HCT116 (cell line): ENCODE measurements around the gene GP1BA. TPM values are rescaled to one million over a fixed set of nuclear protein-coding genes. Genes with fewer than 3 reads are reported as not detected.

Experiments
- ATAC-seq: fragments of 200-7000 bp; cut with Tn5 transposase; 2 replicates; pipeline ENCODE4 v1.9.1; 2020; ENCODE audit warnings: mild to moderate bottlenecking, moderate library complexity
- BruUV-seq: library from RNA; stranded (reverse); fragments of 400-500 nt; replicated peaks from 2 replicates; lab custom pipeline; 2021; lab: Mats Ljungman, UMichigan
- CTCF ChIA-PET: fragments of 300-600 bp; sonication (Branson Sonifier 250); formaldehyde crosslinking; loops from one replicate; lab custom pipeline; 2021; ENCODE audit warnings: antibody characterized with exemption; lab: Charles Lee
- POLR2A ChIA-PET: fragments of 300-600, 350-600 bp; sonication (Branson Sonifier 250); formaldehyde crosslinking; loops from one replicate; lab custom pipeline; 2021; ENCODE audit warnings: antibody characterized with exemption; lab: Charles Lee
- RAD21 ChIA-PET, 2 experiments: fragments of 300-600 bp; sonication (Branson Sonifier 250); formaldehyde crosslinking; loops; one replicate each; lab custom pipeline; 2023; ENCODE audit warnings: low total read pairs in 2 of 2; ENCODE audit not compliant: uncharacterized antibody in 2 of 2, unreplicated experiment in 2 of 2, low non-redundant PET in 1 of 2; lab: Charles Lee
- DNase-seq: peaks from one replicate; pipeline ENCODE4 v3.0.0-alpha.2; 2010; ENCODE audit warnings: low read depth, low spot score
- H2AFZ ChIP-seq: fragments of 200-600 bp; shearing (Covaris generic), sonication (generic); 2 replicates; pipeline ENCODE4 v1.6.1; 2017; ENCODE audit warnings: low read depth, mixed run types, mixed read lengths, antibody characterized with exemption, low read length; ENCODE audit not compliant: poor library complexity, severe bottlenecking
- H3K27ac ChIP-seq: 2 replicates; pipeline ENCODE4 v1.5.1; 2012; ENCODE audit warnings: low read depth, low read length
- H3K27me3 ChIP-seq: fragments of 200-600 bp; sonication (generic); 2 replicates; pipeline ENCODE4 v1.6.1; 2016; ENCODE audit warnings: mixed run types, low read length, mixed read lengths; ENCODE audit not compliant: insufficient read depth
- H3K36me3 ChIP-seq, 2 experiments: fragments of 200-500 bp in 1 of 2; fragments of 200-600 bp in 1 of 2; sonication (Bioruptor generic) in 1 of 2; sonication (generic) in 1 of 2; 2 replicates each; pipeline versions ENCODE4 v1.5.1 to v1.6.1; 2014 to 2016; ENCODE audit warnings: low read length in 2 of 2, inconsistent platforms in 1 of 2, mixed read lengths in 1 of 2, mixed run types in 1 of 2; ENCODE audit not compliant: insufficient read depth in 2 of 2, control insufficient read depth in 1 of 2
- H3K4me1 ChIP-seq, 2 experiments: fragments of 200-600 bp in 1 of 2; sonication (generic) in 1 of 2; 2 replicates each; pipeline versions ENCODE4 v1.5.1 to v1.6.1; 2012 to 2017; ENCODE audit warnings: low read length in 2 of 2, inconsistent platforms in 1 of 2, mild to moderate bottlenecking in 1 of 2, mixed read lengths in 1 of 2, mixed run types in 1 of 2, moderate library complexity in 1 of 2; ENCODE audit not compliant: insufficient read depth in 2 of 2, control insufficient read depth in 1 of 2
- H3K4me2 ChIP-seq: fragments of 200-600 bp; sonication (generic); 2 replicates; pipeline ENCODE4 v1.6.1; 2017; ENCODE audit warnings: mixed run types, low read length, mixed read lengths
- H3K4me3 ChIP-seq, 2 experiments: fragments of 200-600 bp in 1 of 2; sonication (generic) in 1 of 2; replicated peaks in 1 of 2; 2 replicates each; pipeline ENCODE4 v1.5.1; 2011 to 2016; ENCODE audit warnings: low read length in 2 of 2, control low read depth in 1 of 2, low read depth in 1 of 2, mild to moderate bottlenecking in 1 of 2, mixed read lengths in 1 of 2, mixed run types in 1 of 2
- H3K79me2 ChIP-seq: fragments of 200-600 bp; sonication (generic); 2 replicates; pipeline ENCODE4 v1.6.1; 2017; ENCODE audit warnings: mild to moderate bottlenecking, mixed run types, low read length, moderate library complexity, mixed read lengths; ENCODE audit not compliant: insufficient read depth
- H3K9ac ChIP-seq: fragments of 200-600 bp; sonication (generic); 2 replicates; pipeline ENCODE4 v1.6.1; 2016; ENCODE audit warnings: low read length, mixed read lengths
- H3K9me2 ChIP-seq: fragments of 200-600 bp; sonication (generic), shearing (Covaris generic); 2 replicates; pipeline ENCODE4 v1.6.1; 2017; ENCODE audit warnings: mixed run types, mild to moderate bottlenecking, moderate library complexity; ENCODE audit not compliant: insufficient read depth
- H3K9me3 ChIP-seq, 2 experiments: fragments of 200-500 bp in 1 of 2; fragments of 200-600 bp in 1 of 2; sonication (Bioruptor generic) in 1 of 2; sonication (generic) in 1 of 2; 2 replicates each; pipeline ENCODE4 v1.6.1; 2014 to 2017; ENCODE audit warnings: low read length in 2 of 2, mixed read lengths in 2 of 2, inconsistent platforms in 1 of 2, low read depth in 1 of 2, mild to moderate bottlenecking in 1 of 2, mixed run types in 1 of 2, moderate library complexity in 1 of 2; ENCODE audit not compliant: control insufficient read depth in 1 of 2, insufficient read depth in 1 of 2
- H4K20me1 ChIP-seq: fragments of 200-600 bp; sonication (generic), shearing (Covaris generic); 2 replicates; pipeline ENCODE4 v1.6.1; 2017; ENCODE audit warnings: mixed run types, mild to moderate bottlenecking, moderate library complexity; ENCODE audit not compliant: insufficient read depth
- CBX3 ChIP-seq: IDR thresholded peaks from 2 replicates; pipeline ENCODE4 v1.6.1; 2012; ENCODE audit warnings: low read depth
- CEBPB ChIP-seq: IDR thresholded peaks from 2 replicates; pipeline ENCODE4 v1.6.1; 2012; ENCODE audit warnings: low read depth
- CTCF ChIP-seq, 3 experiments: fragments of 200-600 bp in 1 of 3; sonication (generic) in 1 of 3; IDR thresholded peaks in 2 of 3; conservative IDR thresholded peaks in 1 of 3; 2 replicates each; pipeline ENCODE4 v1.5.1; 2012 to 2017; ENCODE audit warnings: low read depth in 2 of 3, low read length in 2 of 3, antibody characterized with exemption in 1 of 3, borderline replicate concordance in 1 of 3, control low read depth in 1 of 3, mild to moderate bottlenecking in 1 of 3, mixed read lengths in 1 of 3, mixed run types in 1 of 3, moderate library complexity in 1 of 3; ENCODE audit not compliant: insufficient read depth in 1 of 3
- EGR1 ChIP-seq: IDR thresholded peaks from 2 replicates; pipeline ENCODE4 v1.6.1; 2012; ENCODE audit warnings: low read depth
- EZH2phosphoT487 ChIP-seq: fragments of 200-600 bp; IDR thresholded peaks from 2 replicates; pipeline ENCODE4 v1.6.1; 2018; ENCODE audit warnings: antibody characterized with exemption, borderline replicate concordance
- JUND ChIP-seq: IDR thresholded peaks from 2 replicates; pipeline ENCODE4 v1.6.1; 2012
- MAX ChIP-seq: IDR thresholded peaks from 2 replicates; pipeline ENCODE4 v1.6.1; 2012
- POLR2A ChIP-seq: IDR thresholded peaks from 2 replicates; pipeline ENCODE4 v1.7.0; 2011; ENCODE audit warnings: borderline replicate concordance; ENCODE audit not compliant: insufficient read depth, insufficient read length; ENCODE audit errors: extremely low read depth
- POLR2AphosphoS5 ChIP-seq: IDR thresholded peaks from 2 replicates; pipeline ENCODE4 v1.6.1; 2011; ENCODE audit warnings: mild to moderate bottlenecking, low read depth, low read length, moderate library complexity
- RAD21 ChIP-seq: IDR thresholded peaks from 2 replicates; pipeline ENCODE4 v1.6.1; 2012; ENCODE audit warnings: low read depth, mild to moderate bottlenecking
- REST ChIP-seq: IDR thresholded peaks from 2 replicates; pipeline ENCODE4 v1.6.1; 2012; ENCODE audit warnings: low read depth
- SIN3A ChIP-seq: IDR thresholded peaks from 2 replicates; pipeline ENCODE4 v1.6.1; 2012; ENCODE audit warnings: low read depth
- SP1 ChIP-seq: IDR thresholded peaks from 2 replicates; pipeline ENCODE4 v1.6.1; 2012; ENCODE audit warnings: low read depth
- TCF7L2 ChIP-seq: IDR thresholded peaks from 2 replicates; pipeline ENCODE4 v1.7.0; 2011; ENCODE audit warnings: borderline replicate concordance, inconsistent platforms; ENCODE audit not compliant: insufficient read depth, insufficient read length; ENCODE audit errors: extremely low read depth
- ZBTB33 ChIP-seq: IDR thresholded peaks from 2 replicates; pipeline ENCODE4 v1.6.1; 2011; ENCODE audit warnings: mild to moderate bottlenecking, low read length, moderate library complexity; ENCODE audit not compliant: insufficient replicate concordance; ENCODE audit errors: extremely low read depth
- ZNF274 ChIP-seq: fragments of 200-500 bp; sonication (Bioruptor generic); IDR thresholded peaks from 2 replicates; pipeline ENCODE4 v1.6.1; 2014; ENCODE audit warnings: mild to moderate bottlenecking, low read depth, low read length, inconsistent platforms
- intact Hi-C: fragments of 100-400 bp; cut with micrococcal nuclease; formaldehyde crosslinking; loops from 2 replicates; pipeline ENCODE4 v1.10.0; 2022
- total RNA-seq: library from RNA; stranded (reverse); gene quantifications from one replicate; pipeline ENCODE4 v1.2.1, GENCODE V29; 2021; ENCODE audit not compliant: unreplicated experiment

The GP1BA gene
- total RNA-seq, 1 experiment from 2014 or later: not detected

GRCh38 chr17:4967539-4968485, 35.7 kb downstream of the GP1BA start, which contains the start of gene SPAG7:
Gene SPAG7 (minus strand): TSS chr17:4967817. CDS start chr17:4967804, 13 bp downstream.
- Histone ChIP-seq H3K79me2 (peaks cover 17% of the 10 kb centered on the region; the same call in 1 of the 2 replicates), H2AFZ (no peak within 1 kb of the TSS), H3K4me3 (peak within 1 kb of the TSS; percentile 70 to 79), H3K27ac (peak within 1 kb of the TSS; percentile 96), H3K36me3 (peaks cover 4 to 13% of the 10 kb centered on the region in 2 experiments; a peak in 3 of 4 replicates), H4K20me1 (no peaks in the 10 kb centered on the region), H3K4me1 (peaks cover 19 to 33% of the 10 kb centered on the region in 2 experiments), H3K9me2 (no peaks in the 10 kb centered on the region), H3K4me2 (peak within 1 kb of the TSS; percentile 84), H3K27me3 (no peaks in the 10 kb centered on the region), H3K9me3 (no peaks in the 10 kb centered on the region), H3K9ac (peak within 1 kb of the TSS; percentile 80)
- CTCF ChIA-PET: interaction anchor here (1.3 to 2.2 kb wide), 7 partner anchors 10 to 94 kb away, joined by 3 to 12 read pairs (median 7); partner anchors contain the start of genes CAMTA2, CHRNE, RNF167 and SLC25A11
- POLR2A ChIA-PET: interaction anchor here (0.7 to 5.0 kb wide), 12 partner anchors 11 to 177 kb away, joined by 3 to 45 read pairs (median 8); partner anchors contain the start of genes CAMTA2, ENO3, PFN1 and RNF167
- intact Hi-C loops: loop anchor here (1.0 kb wide), 4 partner anchors 18 to 59 kb away; partner anchors contain the start of genes CAMTA2, RNF167 and SLC25A11
- no TSS peak for BruUV-seq
- RAD21 ChIA-PET: interaction anchor here (0.8 to 2.2 kb wide), 4 partner anchors 20 to 59 kb away, joined by 3 to 11 read pairs (median 7); partner anchors contain the start of genes RNF167 (in 2 of the 2), SLC25A11 (in 2 of the 2) and PFN1 (in 1 of the 2)
- ATAC-seq (peak; percentile 64), DNase-seq (peak; percentile 95)
- TF ChIP-seq ZNF274 (no peak), EGR1 (peak; percentile 96), POLR2AphosphoS5 (peak; percentile 84), MAX (peak; percentile 91; the same call in 1 of the 2 replicates), JUND (0 out of 2 replicates have a peak, but pooled peaks have one; percentile 38), CBX3 (no peak), ZBTB33 (no peak), SP1 (0 out of 2 replicates have a peak, but pooled peaks have one; percentile 20), RAD21 (peak; percentile 59), CEBPB (no peak), POLR2A (peak; percentile 56), CTCF (IDR thresholded peaks at IDR 0.05 in 2 of 3, conservative IDR thresholded peaks at IDR 0.05 in 1 of 3; ENCODE audit: borderline replicate concordance in 1 of 3, insufficient read depth in 1 of 3, low read depth in 2 of 3, low read length in 2 of 3) (no peak), SIN3A (no peak), EZH2phosphoT487 (no peak), TCF7L2 (peak; percentile 55), REST (no peak)
